OCI-LY7 (cell line): ENCODE results near the gene LRRC1. TPM values are rescaled to one million over a fixed set of nuclear protein-coding genes. Genes with fewer than 3 reads are reported as not detected.

Experiments
- BruUV-seq: library from RNA; stranded (reverse); fragments of 400-500 nt; replicated peaks from 2 replicates; lab custom pipeline; 2021; lab: Mats Ljungman, UMichigan
- CTCF ChIA-PET: fragments of 300-600 bp; sonication (Branson Sonifier 250); formaldehyde crosslinking; loops from one replicate; lab custom pipeline; 2022; ENCODE audit warnings: antibody characterized with exemption; ENCODE audit not compliant: unreplicated experiment; lab: Charles Lee
- POLR2A ChIA-PET: fragments of 300-600 bp; sonication (Branson Sonifier 250); formaldehyde crosslinking; loops from one replicate; lab custom pipeline; 2022; ENCODE audit warnings: antibody characterized with exemption; lab: Charles Lee
- DNase-seq: peaks from one replicate; pipeline ENCODE4 v3.0.0-alpha.2; 2015; ENCODE audit warnings: low spot score
- H2AFZ ChIP-seq: fragments of 200-600 bp; sonication (generic), shearing (Covaris generic); 2 replicates; pipeline ENCODE4 v1.6.1; 2014; ENCODE audit warnings: mild to moderate bottlenecking, antibody characterized with exemption, low read length, moderate library complexity
- H3K27ac ChIP-seq: fragments of 200-600 bp; sonication (generic); 2 replicates; pipeline ENCODE4 v1.5.1; 2014; ENCODE audit warnings: mixed run types, low read depth, mild to moderate bottlenecking, moderate library complexity, low read length, inconsistent platforms; ENCODE audit not compliant: poor library complexity, severe bottlenecking
- H3K36me3 ChIP-seq: fragments of 200-600 bp; sonication (generic); 2 replicates; pipeline ENCODE4 v1.6.1; 2014; ENCODE audit warnings: mild to moderate bottlenecking, antibody characterized with exemption, low read length, moderate library complexity, mixed read lengths; ENCODE audit not compliant: insufficient read depth
- H3K4me1 ChIP-seq: fragments of 200-600 bp; sonication (generic); 2 replicates; pipeline ENCODE4 v1.5.1; 2014; ENCODE audit warnings: mild to moderate bottlenecking, low read length; ENCODE audit not compliant: insufficient read depth, poor library complexity, severe bottlenecking
- H3K4me2 ChIP-seq: fragments of 200-600 bp; sonication (generic); 2 replicates; pipeline ENCODE4 v1.6.1; 2014; ENCODE audit warnings: mild to moderate bottlenecking, low read length
- H3K4me3 ChIP-seq: fragments of 200-600 bp; sonication (generic); 2 replicates; pipeline ENCODE4 v1.5.1; 2014; ENCODE audit warnings: mild to moderate bottlenecking, low read depth, low read length; ENCODE audit not compliant: poor library complexity, severe bottlenecking
- H3K79me2 ChIP-seq: fragments of 200-600 bp; sonication (generic); 2 replicates; pipeline ENCODE4 v1.6.1; 2016; ENCODE audit warnings: low read depth, mild to moderate bottlenecking, low read length, moderate library complexity, mixed read lengths; ENCODE audit not compliant: insufficient read depth
- H3K9me2 ChIP-seq: fragments of 200-600 bp; sonication (generic); 2 replicates; pipeline ENCODE4 v1.6.1; 2016; ENCODE audit warnings: mild to moderate bottlenecking, low read length, mixed read lengths; ENCODE audit not compliant: insufficient read depth
- H3K9me3 ChIP-seq: fragments of 200-600 bp; sonication (generic); 2 replicates; pipeline ENCODE4 v1.6.1; 2014; ENCODE audit warnings: mild to moderate bottlenecking, mixed run types, low read length, mixed read lengths
- H4K20me1 ChIP-seq: fragments of 200-600 bp; sonication (generic); 2 replicates; pipeline ENCODE4 v1.6.1; 2014; ENCODE audit warnings: mild to moderate bottlenecking, antibody characterized with exemption, low read length, moderate library complexity, mixed read lengths; ENCODE audit not compliant: insufficient read depth
- EZH2phosphoT487 ChIP-seq: fragments of 200-600 bp; sonication (generic); IDR thresholded peaks from 2 replicates; pipeline ENCODE4 v1.6.1; 2018; ENCODE audit warnings: low read depth, borderline replicate concordance, mild to moderate bottlenecking, mixed run types, antibody characterized with exemption, low read length, moderate library complexity, mixed read lengths
- intact Hi-C: fragments of 100-400 bp; cut with micrococcal nuclease; formaldehyde crosslinking; loops from one replicate; pipeline ENCODE4 v1.10.0; 2022; ENCODE audit not compliant: unreplicated experiment
- total RNA-seq, 2 experiments: library from RNA; depleted of rRNA in 1 of 2; stranded (reverse); fragments of >200 nt in 1 of 2; shearing (Covaris generic) in 1 of 2; gene quantifications; 2 replicates each; pipeline ENCODE4 v1.2.3, GENCODE V29; 2014 to 2022
- TF ChIP-seq, protein P1 (sequence below): fragments of 200-600 bp; sonication (generic); conservative IDR thresholded peaks from 2 replicates; pipeline ENCODE4 v1.5.1; 2014; ENCODE audit warnings: mild to moderate bottlenecking, antibody characterized with exemption, low read length, moderate library complexity, mixed read lengths

Gene LRRC1
- total RNA-seq, 2 experiments from 2014 or later, result 8.2 to 8.4 TPM

DNA sequence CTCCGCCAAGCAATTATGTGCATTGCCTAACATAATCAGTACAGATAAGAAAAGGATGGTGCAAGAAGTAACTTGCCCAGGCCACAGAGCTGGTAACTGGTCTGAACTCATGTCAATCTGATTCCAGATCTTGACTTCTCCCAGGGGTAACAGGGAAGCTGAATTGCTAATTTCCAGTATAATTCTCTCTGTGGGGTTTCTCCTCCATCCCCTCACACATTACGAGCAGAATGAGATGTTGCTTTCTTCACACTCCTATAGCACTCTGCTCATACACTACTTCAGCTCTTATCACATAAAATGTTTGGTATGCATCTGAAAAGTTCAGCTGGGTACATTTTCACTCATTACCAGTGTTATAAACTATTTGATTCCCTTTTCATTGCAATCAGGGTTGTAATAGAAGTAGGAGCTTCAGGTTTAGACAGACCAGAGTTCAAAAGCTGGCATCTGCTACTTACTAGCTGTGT is 24.0 kb upstream of the LRRC1 start:
- intact Hi-C loops, result no loop called here
- H2AFZ ChIP-seq, result no peak overlapping the region
- no peaks in the 10 kb centered on the region for H3K79me2 ChIP-seq
- H3K4me3 ChIP-seq, result no peak overlapping the region
- DNase-seq, result no peak
- H3K9me2 ChIP-seq, result no peaks in the 10 kb centered on the region
- H3K9me3 ChIP-seq, result no peaks in the 10 kb centered on the region
- TF ChIP-seq, protein P1, sequence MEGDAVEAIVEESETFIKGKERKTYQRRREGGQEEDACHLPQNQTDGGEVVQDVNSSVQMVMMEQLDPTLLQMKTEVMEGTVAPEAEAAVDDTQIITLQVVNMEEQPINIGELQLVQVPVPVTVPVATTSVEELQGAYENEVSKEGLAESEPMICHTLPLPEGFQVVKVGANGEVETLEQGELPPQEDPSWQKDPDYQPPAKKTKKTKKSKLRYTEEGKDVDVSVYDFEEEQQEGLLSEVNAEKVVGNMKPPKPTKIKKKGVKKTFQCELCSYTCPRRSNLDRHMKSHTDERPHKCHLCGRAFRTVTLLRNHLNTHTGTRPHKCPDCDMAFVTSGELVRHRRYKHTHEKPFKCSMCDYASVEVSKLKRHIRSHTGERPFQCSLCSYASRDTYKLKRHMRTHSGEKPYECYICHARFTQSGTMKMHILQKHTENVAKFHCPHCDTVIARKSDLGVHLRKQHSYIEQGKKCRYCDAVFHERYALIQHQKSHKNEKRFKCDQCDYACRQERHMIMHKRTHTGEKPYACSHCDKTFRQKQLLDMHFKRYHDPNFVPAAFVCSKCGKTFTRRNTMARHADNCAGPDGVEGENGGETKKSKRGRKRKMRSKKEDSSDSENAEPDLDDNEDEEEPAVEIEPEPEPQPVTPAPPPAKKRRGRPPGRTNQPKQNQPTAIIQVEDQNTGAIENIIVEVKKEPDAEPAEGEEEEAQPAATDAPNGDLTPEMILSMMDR, result no peak
- no peak for TF ChIP-seq EZH2phosphoT487
- BruUV-seq, result no TSS peak
- H3K4me1 ChIP-seq, result no peaks in the 10 kb centered on the region
- H3K36me3 ChIP-seq, result no peaks in the 10 kb centered on the region
- H3K4me2 ChIP-seq, result no peak overlapping the region
- POLR2A ChIA-PET, result interaction anchor here (0.8 to 1.5 kb wide), 2 partner anchors 10 to 12 kb away, joined by 3 to 4 read pairs; no protein-coding TSS in a partner anchor
- H3K27ac ChIP-seq, result no peak overlapping the region
- CTCF ChIA-PET, result no interaction called here
- H4K20me1 ChIP-seq, result no peaks in the 10 kb centered on the region

DNA sequence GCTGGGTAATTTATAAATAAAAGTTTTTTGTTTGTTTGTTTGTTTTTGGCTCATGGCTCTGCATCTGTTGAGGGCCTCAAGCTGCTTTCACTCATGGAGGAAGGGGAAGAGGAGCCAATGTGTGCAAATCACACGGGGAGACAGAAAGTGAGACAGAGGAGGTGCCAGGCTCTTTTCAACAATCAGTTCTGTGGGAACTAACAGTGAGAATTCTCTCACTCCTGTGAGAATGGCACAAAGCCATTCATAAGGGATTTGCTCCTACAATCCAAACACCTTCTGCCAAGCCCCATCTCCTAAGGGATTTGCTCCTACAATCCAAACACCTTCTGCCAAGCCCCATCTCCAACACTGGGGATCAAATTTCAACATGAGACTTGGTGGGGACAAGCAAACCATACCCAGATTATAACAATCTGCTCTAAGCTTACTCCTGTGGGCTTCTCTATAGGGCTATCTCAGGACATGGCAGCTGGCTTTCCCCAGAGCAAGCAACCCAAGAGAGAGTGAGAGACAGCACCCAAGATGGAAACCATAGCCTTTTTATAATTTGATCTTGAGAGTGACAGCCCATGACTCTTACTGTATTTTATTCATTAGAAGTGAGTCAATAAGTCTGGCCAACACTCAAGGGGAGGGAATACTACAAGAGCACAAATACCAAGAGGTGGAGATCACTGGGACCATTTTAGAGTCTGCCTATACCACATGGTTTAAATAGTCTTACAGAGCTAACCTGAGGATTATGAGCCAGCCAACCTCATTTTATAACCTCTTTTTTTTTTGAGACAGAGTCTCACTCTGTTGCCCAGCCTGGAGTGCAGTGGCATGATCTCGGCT is 22.8 kb upstream of the LRRC1 start:
- no peak overlapping the region for H3K4me3 ChIP-seq
- no peaks in the 10 kb centered on the region for H3K4me1 ChIP-seq
- no peak overlapping the region for H3K27ac ChIP-seq
- intact Hi-C loops, result no loop called here
- no peak for DNase-seq
- no peak for TF ChIP-seq EZH2phosphoT487
- TF ChIP-seq, protein P1, result no peak
- H3K9me3 ChIP-seq, result no peaks in the 10 kb centered on the region
- CTCF ChIA-PET, result no interaction called here
- no TSS peak for BruUV-seq
- no peak overlapping the region for H2AFZ ChIP-seq
- no peaks in the 10 kb centered on the region for H3K9me2 ChIP-seq
- no peaks in the 10 kb centered on the region for H3K79me2 ChIP-seq
- H3K36me3 ChIP-seq, result no peaks in the 10 kb centered on the region
- H3K4me2 ChIP-seq, result no peak overlapping the region
- no peaks in the 10 kb centered on the region for H4K20me1 ChIP-seq
- POLR2A ChIA-PET, result no interaction called here
